Retinal pigment epithelial cell (primary cell): ENCODE data around the gene AK5.

Source experiments
- DNase-seq: peaks from one replicate; pipeline ENCODE4 v3.0.0-alpha.2; 2010; ENCODE audit warnings: low read depth
- H3K4me3 ChIP-seq: 2 replicates; pipeline ENCODE4 v1.5.1; 2011; ENCODE audit warnings: mild to moderate bottlenecking, low read length, control low read depth, moderate library complexity
- TF ChIP-seq, protein P1 (sequence below): conservative IDR thresholded peaks from 2 replicates; pipeline ENCODE4 v1.5.1; 2011; ENCODE audit warnings: low read depth, low read length, control low read depth, inconsistent platforms

The AK5 gene

DNA sequence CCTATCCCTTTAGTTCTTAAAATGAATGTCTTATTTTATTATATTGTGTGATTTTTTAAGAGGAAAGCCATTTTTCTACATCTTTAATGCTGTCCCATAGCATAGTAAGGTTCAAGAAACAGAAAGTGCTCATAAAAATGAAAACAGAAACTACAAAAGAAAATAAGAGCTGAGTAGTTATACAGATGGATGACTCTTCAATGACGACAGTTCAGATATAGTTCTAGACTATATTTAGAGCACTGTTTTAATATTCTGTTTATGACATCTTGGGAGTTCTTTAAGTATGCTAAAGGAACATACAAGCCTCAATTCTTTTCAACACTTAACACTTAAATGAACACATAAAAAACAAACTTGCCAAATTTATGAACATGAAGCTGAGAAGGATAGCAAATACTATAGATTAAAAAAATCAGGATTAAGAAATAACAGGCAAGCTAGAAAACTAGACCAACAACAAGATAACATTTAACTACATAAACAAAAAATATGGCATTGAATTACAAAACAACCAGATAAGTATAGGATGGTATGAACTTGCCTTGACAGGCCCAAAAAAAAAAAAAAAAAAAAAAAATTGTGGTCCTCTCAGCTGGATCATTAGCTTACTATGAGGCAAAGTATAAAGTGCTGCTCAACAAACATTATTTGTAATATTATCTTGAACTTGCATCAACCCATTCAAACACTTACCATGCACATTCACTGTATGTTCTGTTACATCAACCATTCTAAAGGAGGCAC, 312.7 kb downstream of the AK5 start:
- TF ChIP-seq, protein P1, sequence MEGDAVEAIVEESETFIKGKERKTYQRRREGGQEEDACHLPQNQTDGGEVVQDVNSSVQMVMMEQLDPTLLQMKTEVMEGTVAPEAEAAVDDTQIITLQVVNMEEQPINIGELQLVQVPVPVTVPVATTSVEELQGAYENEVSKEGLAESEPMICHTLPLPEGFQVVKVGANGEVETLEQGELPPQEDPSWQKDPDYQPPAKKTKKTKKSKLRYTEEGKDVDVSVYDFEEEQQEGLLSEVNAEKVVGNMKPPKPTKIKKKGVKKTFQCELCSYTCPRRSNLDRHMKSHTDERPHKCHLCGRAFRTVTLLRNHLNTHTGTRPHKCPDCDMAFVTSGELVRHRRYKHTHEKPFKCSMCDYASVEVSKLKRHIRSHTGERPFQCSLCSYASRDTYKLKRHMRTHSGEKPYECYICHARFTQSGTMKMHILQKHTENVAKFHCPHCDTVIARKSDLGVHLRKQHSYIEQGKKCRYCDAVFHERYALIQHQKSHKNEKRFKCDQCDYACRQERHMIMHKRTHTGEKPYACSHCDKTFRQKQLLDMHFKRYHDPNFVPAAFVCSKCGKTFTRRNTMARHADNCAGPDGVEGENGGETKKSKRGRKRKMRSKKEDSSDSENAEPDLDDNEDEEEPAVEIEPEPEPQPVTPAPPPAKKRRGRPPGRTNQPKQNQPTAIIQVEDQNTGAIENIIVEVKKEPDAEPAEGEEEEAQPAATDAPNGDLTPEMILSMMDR: no peak
- no peak overlapping the region for H3K4me3 ChIP-seq
- no peak for DNase-seq

DNA sequence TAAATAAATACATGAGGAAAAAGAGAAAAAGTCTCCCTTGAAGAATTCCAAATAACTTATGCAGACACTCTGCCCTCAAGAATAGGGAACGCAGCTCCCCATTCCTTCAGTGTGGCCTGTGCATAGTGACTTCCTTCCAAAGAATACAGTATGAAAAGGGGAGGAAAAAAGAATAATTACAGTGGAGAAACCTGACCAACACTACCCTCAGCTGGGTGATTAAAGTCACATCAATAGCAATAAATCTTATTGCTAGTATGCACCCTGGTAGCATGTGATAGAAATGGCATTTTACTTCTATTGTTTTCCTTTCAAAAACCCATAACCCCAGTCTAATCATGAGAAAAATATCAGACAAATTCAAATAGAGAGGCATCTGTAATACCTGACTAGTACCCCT, 315.5 kb downstream of the AK5 start:
- no peak overlapping the region for H3K4me3 ChIP-seq
- DNase-seq: no peak
- TF ChIP-seq, protein P1: no peak

DNA sequence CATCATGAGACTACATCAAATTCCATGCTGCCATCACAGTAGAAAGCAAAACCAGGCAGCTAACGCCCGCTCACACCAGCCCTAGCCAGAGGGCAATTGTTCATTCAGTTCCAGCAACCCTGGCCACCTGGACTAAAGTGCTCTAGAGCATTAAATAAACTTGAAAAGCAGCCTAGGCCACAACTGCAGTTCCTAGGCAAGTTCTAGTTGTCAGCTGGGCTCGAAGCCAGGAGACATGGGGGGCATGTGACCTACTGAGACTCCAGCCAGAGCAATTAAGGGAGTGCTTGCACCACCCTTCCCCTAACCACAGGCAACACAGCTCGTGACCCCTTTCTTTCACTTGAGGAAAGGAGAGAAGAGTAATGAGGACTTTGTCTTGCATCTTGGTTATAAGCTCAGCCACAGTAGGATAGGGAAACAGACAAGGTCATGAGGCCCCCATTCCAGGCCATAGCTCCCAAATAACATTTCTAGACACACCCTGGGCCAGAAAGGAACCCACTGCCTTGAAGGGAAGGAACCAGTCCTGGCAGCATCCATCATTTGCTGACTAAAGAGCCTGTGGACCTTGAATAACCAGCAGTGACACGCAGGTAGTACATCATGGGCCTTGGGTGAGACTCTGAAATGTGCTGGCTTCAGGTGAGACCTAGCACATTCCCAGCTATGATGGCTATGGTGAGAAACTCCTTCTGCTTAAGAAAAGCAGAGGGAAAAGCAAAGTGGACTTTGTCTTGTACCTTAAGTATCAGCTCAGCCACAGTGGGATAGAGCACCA, 323.6 kb downstream of the AK5 start:
- no peak overlapping the region for H3K4me3 ChIP-seq
- peak; percentile 89 for DNase-seq
- TF ChIP-seq, protein P1: no peak

DNA sequence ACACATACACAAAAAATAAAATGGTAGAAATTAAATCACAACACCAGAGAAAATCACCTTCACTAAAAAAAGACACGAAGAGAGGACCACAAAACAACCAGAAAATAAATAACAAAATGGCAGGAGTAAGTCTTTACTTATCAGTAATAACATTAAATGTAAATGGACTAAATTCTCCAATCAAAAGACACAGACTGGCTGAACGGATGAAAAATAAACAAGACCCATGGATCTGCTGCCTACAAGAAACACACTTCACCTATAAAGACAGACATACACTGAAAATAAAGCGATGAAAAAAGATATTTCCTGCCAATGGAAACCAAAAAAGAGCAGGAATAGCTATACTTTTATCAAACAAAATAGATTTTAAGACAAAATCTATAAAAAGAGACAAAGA, 327.1 kb downstream of the AK5 start:
- TF ChIP-seq, protein P1: no peak
- no peak overlapping the region for H3K4me3 ChIP-seq
- DNase-seq: no peak
